ENCODE data around the gene MAGI2. TPM values are rescaled to one million over a fixed set of nuclear protein-coding genes. Genes with fewer than 3 reads are reported as not detected.

MAGI2 gene
- total RNA-seq, 2 experiments from 2014 or later = 0.03 to 0.17 TPM

DNA sequence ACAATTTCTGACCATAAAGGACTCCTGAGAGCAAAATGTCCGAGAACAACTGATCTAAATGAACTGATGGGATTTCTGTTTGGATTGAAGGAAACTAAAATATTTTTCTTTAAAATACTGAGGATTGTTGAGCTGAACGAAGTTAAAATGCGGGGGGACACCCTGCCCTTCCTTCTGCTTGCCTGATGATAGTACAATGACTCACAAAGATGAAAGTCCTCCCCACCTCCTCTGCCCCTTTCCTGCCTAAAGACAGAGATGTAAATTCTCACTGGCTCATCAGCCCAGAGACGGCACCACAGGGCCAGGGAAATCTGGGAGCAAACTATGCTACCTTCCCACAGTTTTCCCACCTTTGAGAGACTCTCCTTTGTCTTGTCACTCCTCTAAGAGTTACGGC, 1474.2 kb downstream of the MAGI2 start:
- no TSS peak for BruUV-seq (replicated peaks)
- DNase-seq (ENCODE audit: low spot score) = no peak
- H3K27ac ChIP-seq (ENCODE audit: low read depth, low read length, poor library complexity, severe bottlenecking) = no peak overlapping the region
- H3K36me3 ChIP-seq (ENCODE audit: insufficient read depth, low read length) = no peaks in the 10 kb centered on the region
- no peaks in the 10 kb centered on the region for H3K9me3 ChIP-seq (ENCODE audit: low read length)
- H3K4me3 ChIP-seq (ENCODE audit: low read depth, low read length, poor library complexity, severe bottlenecking) = no peak overlapping the region
- peaks cover 10% of the 10 kb centered on the region for H3K4me1 ChIP-seq (ENCODE audit: insufficient read depth, low read length, poor library complexity, severe bottlenecking)
- H3K4me2 ChIP-seq (ENCODE audit: low read length) = no peak overlapping the region
- no peaks in the 10 kb centered on the region for H4K20me1 ChIP-seq (ENCODE audit: insufficient read depth, low read length)
- H2AFZ ChIP-seq (ENCODE audit: low read length) = no peak overlapping the region
- H3K9me2 ChIP-seq (ENCODE audit: insufficient read depth, low read length) = no peaks in the 10 kb centered on the region
- ChIA-PET POLR2A (interaction anchor here (0.9 kb wide), 1 partner anchor 276 kb away, joined by 3 read pairs; no protein-coding TSS in a partner anchor), CTCF (ENCODE audit: unreplicated experiment) (no interaction called here)
- no peaks in the 10 kb centered on the region for H3K79me2 ChIP-seq (ENCODE audit: insufficient read depth, low read depth, low read length)
- intact Hi-C loops (cut with micrococcal nuclease; ENCODE audit: unreplicated experiment) = no loop called here
- no peak for TF ChIP-seq EZH2phosphoT487 (IDR thresholded peaks at IDR 0.05; ENCODE audit: borderline replicate concordance, low read depth, low read length)
- TF ChIP-seq, protein P1, sequence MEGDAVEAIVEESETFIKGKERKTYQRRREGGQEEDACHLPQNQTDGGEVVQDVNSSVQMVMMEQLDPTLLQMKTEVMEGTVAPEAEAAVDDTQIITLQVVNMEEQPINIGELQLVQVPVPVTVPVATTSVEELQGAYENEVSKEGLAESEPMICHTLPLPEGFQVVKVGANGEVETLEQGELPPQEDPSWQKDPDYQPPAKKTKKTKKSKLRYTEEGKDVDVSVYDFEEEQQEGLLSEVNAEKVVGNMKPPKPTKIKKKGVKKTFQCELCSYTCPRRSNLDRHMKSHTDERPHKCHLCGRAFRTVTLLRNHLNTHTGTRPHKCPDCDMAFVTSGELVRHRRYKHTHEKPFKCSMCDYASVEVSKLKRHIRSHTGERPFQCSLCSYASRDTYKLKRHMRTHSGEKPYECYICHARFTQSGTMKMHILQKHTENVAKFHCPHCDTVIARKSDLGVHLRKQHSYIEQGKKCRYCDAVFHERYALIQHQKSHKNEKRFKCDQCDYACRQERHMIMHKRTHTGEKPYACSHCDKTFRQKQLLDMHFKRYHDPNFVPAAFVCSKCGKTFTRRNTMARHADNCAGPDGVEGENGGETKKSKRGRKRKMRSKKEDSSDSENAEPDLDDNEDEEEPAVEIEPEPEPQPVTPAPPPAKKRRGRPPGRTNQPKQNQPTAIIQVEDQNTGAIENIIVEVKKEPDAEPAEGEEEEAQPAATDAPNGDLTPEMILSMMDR (conservative IDR thresholded peaks at IDR 0.05; ENCODE audit: low read length) = no peak

DNA sequence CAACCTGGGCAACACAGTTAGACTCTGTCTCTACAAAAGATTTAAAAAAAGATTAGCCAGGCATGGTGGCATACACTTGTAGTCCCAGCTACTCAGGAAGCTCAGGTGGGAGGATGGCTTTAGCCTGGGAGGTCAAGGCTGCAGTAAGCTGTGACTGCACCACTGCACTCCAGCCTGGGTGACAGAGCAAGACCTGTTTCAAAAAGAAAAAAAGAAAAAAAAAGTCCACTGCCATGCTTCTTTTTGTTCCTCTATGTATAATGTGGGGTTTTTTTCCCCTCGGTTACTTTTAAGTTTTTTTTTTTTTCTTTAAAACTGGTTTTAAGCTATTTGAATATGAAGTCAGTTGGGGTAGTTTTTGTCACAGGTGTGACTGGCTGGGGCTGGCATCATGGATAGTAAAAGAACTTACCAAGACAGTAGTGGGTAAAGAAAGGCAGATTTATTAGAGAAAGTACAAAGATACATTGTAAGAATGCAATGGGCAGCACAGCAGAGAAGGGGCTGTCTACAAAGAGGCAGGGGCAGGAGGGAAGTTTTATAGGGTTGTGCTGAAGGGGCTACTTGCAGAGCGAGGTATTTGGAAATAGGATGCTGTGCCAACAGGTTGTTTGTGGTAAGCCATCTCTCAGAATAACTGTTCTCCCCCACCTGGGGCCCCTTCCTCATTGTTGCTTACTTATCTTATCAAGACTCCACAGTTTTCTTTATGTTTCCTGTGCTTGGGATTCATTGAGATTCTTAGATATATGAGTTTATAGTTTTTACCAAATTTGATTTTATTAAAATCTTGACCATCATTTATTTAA, 1477.6 kb downstream of the MAGI2 start:
- H3K4me2 ChIP-seq (ENCODE audit: low read length) = no peak overlapping the region
- no peaks in the 10 kb centered on the region for H4K20me1 ChIP-seq (ENCODE audit: insufficient read depth, low read length)
- CTCF ChIA-PET (ENCODE audit: unreplicated experiment) = no interaction called here
- no peaks in the 10 kb centered on the region for H3K79me2 ChIP-seq (ENCODE audit: insufficient read depth, low read depth, low read length)
- intact Hi-C loops (cut with micrococcal nuclease; ENCODE audit: unreplicated experiment) = no loop called here
- no peaks in the 10 kb centered on the region for H3K9me3 ChIP-seq (ENCODE audit: low read length)
- POLR2A ChIA-PET = no interaction called here
- BruUV-seq (replicated peaks) = no TSS peak
- H3K27ac ChIP-seq (ENCODE audit: low read depth, low read length, poor library complexity, severe bottlenecking) = no peak overlapping the region
- TF ChIP-seq EZH2phosphoT487 (IDR thresholded peaks at IDR 0.05; ENCODE audit: borderline replicate concordance, low read depth, low read length) = no peak
- TF ChIP-seq, protein P1 (conservative IDR thresholded peaks at IDR 0.05; ENCODE audit: low read length) = no peak
- no peak overlapping the region for H3K4me3 ChIP-seq (ENCODE audit: low read depth, low read length, poor library complexity, severe bottlenecking)
- H3K4me1 ChIP-seq (ENCODE audit: insufficient read depth, low read length, poor library complexity, severe bottlenecking) = peaks cover 10% of the 10 kb centered on the region
- H3K9me2 ChIP-seq (ENCODE audit: insufficient read depth, low read length) = no peaks in the 10 kb centered on the region
- no peaks in the 10 kb centered on the region for H3K36me3 ChIP-seq (ENCODE audit: insufficient read depth, low read length)
- no peak overlapping the region for H2AFZ ChIP-seq (ENCODE audit: low read length)
- DNase-seq (ENCODE audit: low spot score) = no peak

DNA sequence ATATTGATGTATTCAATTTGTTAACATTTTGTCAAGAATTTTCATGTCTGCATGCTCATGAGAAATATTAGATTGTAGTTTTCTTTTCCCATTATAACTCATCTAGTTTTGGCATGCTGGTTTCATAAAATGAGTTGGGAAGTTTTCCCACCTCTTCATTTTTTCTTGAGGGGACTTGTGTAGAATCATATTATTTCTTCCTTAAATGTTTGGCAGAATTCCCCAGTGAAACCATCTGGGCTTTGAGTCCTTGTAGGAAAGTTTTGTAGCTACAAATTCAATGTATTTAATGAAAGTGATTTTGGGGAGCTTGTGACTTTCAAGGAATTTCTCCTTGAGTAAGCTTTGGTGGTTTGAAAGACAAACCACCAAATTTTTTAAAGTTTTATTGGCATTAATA, 1481.7 kb downstream of the MAGI2 start:
- Histone ChIP-seq H3K4me2 (ENCODE audit: low read length) (no peak overlapping the region), H3K4me3 (ENCODE audit: low read depth, low read length, poor library complexity, severe bottlenecking) (no peak overlapping the region), H3K9me2 (ENCODE audit: insufficient read depth, low read length) (no peaks in the 10 kb centered on the region), H3K79me2 (ENCODE audit: insufficient read depth, low read depth, low read length) (no peaks in the 10 kb centered on the region), H3K27ac (ENCODE audit: low read depth, low read length, poor library complexity, severe bottlenecking) (no peak overlapping the region), H3K9me3 (ENCODE audit: low read length) (no peaks in the 10 kb centered on the region), H2AFZ (ENCODE audit: low read length) (no peak overlapping the region), H3K4me1 (ENCODE audit: insufficient read depth, low read length, poor library complexity, severe bottlenecking) (peaks cover 10% of the 10 kb centered on the region), H3K36me3 (ENCODE audit: insufficient read depth, low read length) (no peaks in the 10 kb centered on the region; the same call in 1 of the 2 replicates), H4K20me1 (ENCODE audit: insufficient read depth, low read length) (no peaks in the 10 kb centered on the region)
- BruUV-seq (replicated peaks) = no TSS peak
- ChIA-PET CTCF (ENCODE audit: unreplicated experiment) (no interaction called here), POLR2A (interaction anchor here (0.9 to 1.2 kb wide), 4 partner anchors 10 to 17 kb away, joined by 3 to 5 read pairs (median 4); no protein-coding TSS in a partner anchor)
- intact Hi-C loops (cut with micrococcal nuclease; ENCODE audit: unreplicated experiment) = no loop called here
- DNase-seq (ENCODE audit: low spot score) = no peak
- TF ChIP-seq EZH2phosphoT487 (IDR thresholded peaks at IDR 0.05; ENCODE audit: borderline replicate concordance, low read depth, low read length) = no peak
- TF ChIP-seq, protein P1 (conservative IDR thresholded peaks at IDR 0.05; ENCODE audit: low read length) = no peak
